ENCODE data around the gene ZFPL1.
"Not testable (repeated sequence)": the region's sequence is repeated elsewhere in the genome, so short reads cannot be mapped to it uniquely, and the experiment has no call there.

ZFPL1 gene

DNA sequence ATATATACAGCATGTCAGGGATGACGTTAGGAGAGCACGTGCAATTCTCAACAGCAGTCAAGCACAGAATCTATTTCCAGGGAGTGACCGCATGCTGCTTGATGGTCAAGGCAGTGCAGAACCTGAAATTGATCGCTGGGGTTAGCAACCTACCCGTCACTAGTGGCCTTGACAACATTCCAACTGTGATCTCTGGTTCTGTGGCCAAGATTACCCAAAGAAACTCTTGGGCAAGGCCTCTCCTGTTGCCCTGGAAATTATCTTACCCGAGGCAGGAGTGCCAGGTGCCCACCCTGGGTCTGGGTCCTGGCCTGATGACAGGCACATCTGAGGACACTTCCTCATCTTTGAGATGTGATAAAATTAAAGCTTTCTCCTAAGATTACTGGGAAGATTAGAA is 29.8 kb downstream of the ZFPL1 start:
- no peak for DNase-seq (ENCODE audit: low read depth in 1 of 2, low spot score in 1 of 2)

GRCh38 chr11:65114538-65115171 is 30.6 kb downstream of the ZFPL1 start:
- no peak for DNase-seq (ENCODE audit: low read depth in 1 of 2, low spot score in 1 of 2)

DNA sequence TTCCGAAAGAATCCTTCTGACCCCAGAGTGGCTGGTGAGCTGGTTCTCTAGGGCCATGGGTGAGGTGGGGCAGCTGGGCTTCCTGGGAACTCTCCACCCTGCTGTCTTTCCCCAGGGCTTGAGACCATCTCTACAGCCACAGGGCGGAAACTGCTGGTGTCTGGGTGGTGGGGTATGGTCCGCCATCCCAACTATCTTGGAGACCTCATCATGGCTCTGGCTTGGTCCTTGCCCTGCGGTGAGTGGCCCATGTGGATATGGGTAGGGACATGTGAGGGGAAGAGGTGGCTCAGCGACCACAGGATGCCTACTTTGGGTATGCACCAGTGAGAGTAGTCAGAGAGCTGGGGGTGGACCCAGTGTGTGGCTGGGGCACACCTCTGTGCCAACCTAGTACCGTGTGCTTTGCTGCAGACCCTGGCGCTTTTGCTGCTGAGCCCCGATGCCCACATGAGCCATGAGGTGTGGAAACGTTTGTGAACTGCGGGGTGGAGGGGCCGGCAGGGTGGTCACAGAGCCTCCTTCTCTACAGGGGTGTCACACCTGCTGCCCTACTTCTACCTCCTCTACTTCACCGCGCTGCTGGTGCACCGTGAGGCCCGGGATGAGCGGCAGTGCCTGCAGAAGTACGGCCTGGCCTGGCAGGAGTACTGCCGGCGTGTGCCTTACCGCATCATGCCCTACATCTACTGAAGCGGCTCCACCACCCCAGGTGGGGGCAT is 31.5 kb downstream of the ZFPL1 start:
- DNase-seq (ENCODE audit: low read depth in 1 of 2, low spot score in 1 of 2) = no peak

GRCh38 chr11:65116370-65117205 is 32.6 kb downstream of the ZFPL1 start:
- DNase-seq (ENCODE audit: low read depth in 1 of 2, low spot score in 1 of 2) = peak in 1 of 2 donors; percentile 49

DNA sequence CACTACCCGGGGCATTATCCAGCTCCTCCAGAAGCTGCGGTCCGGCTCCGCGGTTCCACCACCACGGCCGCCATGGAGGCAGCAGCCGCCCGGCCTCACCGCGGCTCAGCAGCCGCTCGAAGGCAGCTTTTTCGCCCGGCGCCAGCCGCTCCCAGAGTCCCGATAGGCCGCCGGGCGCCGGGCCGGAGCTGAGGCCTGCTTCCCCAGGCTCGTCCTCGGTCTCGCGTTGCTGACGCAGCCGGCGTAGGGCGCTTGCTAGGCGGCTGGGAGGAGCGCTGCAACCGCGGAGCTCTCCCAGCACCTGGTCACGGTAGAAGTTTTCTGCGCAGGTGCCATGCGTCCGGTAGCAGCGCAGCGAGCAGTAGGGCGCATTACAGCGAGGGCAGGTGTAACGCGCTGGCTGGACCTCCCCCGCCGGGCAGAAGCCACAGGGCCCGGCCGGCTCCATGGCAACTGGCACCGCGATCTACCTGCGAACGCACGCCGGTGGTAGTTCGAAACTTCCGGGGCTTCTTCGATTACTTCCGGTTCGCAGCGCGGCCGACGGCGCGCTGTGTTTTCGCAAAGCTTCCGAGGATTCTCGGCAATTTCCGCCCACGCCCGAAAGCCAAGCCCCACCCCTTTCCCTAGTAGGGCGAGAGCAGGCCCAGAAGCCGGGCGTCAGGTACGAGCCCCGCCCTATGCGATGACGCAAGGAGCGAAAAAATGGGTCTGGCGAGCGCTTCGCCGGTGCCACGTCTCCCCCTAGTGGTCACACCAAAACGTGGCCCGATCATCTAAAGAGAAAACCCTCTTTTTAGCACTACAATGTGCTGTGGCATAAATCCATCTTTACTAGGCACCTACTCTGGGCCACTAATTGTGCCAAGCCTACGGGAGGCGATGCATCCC is 33.4 kb downstream of the ZFPL1 start, which contains the start of gene ZNHIT2:
Gene ZNHIT2, minus strand, starts transcription at position 496 of the 891 bp plus-strand sequence. Its CDS starts 48 bp downstream, at position 448.
- peak; percentile 99 to 100 for DNase-seq (ENCODE audit: low read depth in 1 of 2, low spot score in 1 of 2)

GRCh38 chr11:65118097-65118837 is 34.2 kb downstream of the ZFPL1 start:
- no peak for DNase-seq (ENCODE audit: low read depth in 1 of 2, low spot score in 1 of 2)

GRCh38 chr11:65118891-65119669 is 35.1 kb downstream of the ZFPL1 start:
- DNase-seq (ENCODE audit: low read depth in 1 of 2, low spot score in 1 of 2) = not testable (repeated sequence)

- DNase-seq (ENCODE audit: low read depth in 1 of 2, low spot score in 1 of 2) = no peak
These were observed 35.6 kb downstream of the ZFPL1 start for GRCh38 chr11:65119670-65119995.

GRCh38 chr11:65120831-65121230 is 36.8 kb downstream of the ZFPL1 start:
- DNase-seq (ENCODE audit: low read depth in 1 of 2, low spot score in 1 of 2) = no peak

DNA sequence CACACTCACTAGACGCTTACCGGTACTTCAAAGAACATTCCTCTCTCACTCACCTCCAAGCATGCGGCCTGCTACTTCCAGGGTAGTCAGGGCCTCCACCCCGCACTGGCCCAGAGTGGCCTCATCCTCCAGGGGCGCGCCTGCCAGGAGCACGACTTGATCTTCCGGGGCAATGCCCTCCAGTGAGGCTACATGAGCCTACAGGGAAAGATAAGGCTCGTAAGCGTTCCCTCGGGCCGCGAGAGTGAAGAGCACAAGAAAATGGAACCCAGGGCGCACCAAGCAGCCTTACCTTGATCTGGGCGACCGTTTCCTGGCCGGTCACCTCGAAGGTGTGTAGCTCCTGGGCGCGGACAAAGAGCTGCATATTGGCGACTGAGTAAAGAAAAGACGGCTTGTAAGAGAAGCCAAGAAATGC is 37.4 kb downstream of the ZFPL1 start:
- DNase-seq (ENCODE audit: low read depth in 1 of 2, low spot score in 1 of 2) = no peak

- DNase-seq (ENCODE audit: low read depth in 1 of 2, low spot score in 1 of 2) = peak; percentile 98
These were observed 38.1 kb downstream of the ZFPL1 start, which contains the start of the genes FAU and MRPL49 for GRCh38 chr11:65121865-65122696. TSS of gene FAU (minus strand) at chr11:65122134. CDS start at chr11:65121813, 321 bp downstream. TSS of gene MRPL49 (plus strand) at chr11:65122321. CDS start at chr11:65122347, 26 bp downstream.

DNA sequence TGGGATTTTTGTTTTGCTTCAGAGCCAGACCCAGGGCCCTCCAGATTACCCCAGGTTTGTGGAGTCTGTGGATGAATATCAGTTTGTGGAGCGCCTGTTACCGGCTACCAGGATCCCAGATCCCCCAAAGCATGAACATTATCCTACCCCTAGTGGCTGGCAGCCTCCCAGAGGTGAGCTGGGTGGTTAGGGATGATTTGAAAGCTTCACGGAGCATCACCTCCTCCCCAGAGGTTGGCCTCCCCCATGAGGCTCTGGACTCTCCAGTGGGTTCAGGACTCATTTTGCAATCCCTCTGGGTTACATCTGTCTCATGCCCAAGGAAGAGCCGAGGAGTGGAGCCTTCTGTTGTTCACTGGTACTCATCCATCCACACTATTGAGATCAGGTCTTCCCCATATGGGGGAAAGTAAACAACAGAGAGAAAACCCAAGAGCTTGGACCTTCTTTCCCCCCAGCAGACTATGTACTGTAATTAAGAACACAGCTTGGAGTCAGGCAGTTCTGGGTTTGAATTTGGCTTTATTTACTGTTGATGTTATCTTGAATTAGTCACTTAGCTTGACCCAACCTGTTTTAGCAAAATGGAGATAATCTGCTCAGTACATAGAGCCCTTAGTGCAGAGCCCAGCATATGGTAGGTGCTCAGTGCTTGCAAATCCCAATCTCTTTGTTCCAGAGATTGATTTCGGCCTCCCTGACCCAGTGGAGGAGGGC is 40.6 kb downstream of the ZFPL1 start:
- DNase-seq (ENCODE audit: low read depth in 1 of 2, low spot score in 1 of 2) = no peak

DNA sequence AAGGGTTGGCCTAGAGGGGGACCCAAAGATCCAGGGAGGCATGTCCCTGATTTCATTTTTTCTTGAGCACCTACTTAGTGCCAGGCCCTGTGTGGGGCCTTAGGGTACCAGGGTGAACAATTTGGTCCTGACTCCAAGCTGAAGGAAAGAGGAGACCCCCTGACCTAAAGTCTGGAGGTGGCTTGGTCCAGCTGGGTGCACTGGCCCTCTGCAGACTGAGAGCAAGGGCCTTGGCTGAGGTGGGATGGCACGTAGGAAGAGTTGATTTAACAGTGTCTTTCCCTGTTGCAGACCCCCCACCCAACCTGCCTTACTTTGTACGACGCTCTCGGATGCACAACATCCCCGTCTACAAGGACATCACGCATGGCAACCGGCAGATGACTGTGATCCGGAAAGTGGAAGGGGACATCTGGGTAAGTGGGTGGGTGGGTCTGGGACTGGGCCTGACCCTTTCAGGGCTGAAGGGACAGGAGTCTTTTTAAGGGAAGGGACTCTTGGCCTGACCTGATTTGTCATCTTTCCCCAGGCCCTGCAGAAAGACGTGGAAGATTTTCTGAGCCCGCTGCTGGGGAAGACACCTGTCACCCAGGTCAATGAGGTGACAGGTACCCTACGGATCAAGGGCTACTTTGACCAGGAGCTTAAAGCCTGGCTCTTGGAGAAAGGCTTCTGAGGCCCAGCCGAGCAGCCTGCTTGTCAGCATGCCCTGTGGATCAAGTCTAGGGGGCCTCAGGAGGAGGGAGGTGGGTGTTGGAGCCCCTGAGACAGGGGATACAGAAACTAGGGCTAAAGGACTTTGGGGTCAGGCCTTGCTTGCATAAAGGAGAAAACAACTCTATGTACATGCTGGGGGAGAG is 41.4 kb downstream of the ZFPL1 start:
- no peak for DNase-seq (ENCODE audit: low read depth in 1 of 2, low spot score in 1 of 2)

GRCh38 chr11:65126624-65127274 is 42.7 kb downstream of the ZFPL1 start:
- no peak for DNase-seq (ENCODE audit: low read depth in 1 of 2, low spot score in 1 of 2)

GRCh38 chr11:65127473-65128181 is 43.6 kb downstream of the ZFPL1 start:
- no peak for DNase-seq (ENCODE audit: low read depth in 1 of 2, low spot score in 1 of 2)
